ENCODE measurements around the gene CCNJL.

GRCh38 chr5:160349935-160350303, 37.6 kb upstream of the CCNJL start:
- TF ChIP-seq POLR2A (IDR thresholded peaks at IDR 0.05): no peak
- TF ChIP-seq, protein P1, sequence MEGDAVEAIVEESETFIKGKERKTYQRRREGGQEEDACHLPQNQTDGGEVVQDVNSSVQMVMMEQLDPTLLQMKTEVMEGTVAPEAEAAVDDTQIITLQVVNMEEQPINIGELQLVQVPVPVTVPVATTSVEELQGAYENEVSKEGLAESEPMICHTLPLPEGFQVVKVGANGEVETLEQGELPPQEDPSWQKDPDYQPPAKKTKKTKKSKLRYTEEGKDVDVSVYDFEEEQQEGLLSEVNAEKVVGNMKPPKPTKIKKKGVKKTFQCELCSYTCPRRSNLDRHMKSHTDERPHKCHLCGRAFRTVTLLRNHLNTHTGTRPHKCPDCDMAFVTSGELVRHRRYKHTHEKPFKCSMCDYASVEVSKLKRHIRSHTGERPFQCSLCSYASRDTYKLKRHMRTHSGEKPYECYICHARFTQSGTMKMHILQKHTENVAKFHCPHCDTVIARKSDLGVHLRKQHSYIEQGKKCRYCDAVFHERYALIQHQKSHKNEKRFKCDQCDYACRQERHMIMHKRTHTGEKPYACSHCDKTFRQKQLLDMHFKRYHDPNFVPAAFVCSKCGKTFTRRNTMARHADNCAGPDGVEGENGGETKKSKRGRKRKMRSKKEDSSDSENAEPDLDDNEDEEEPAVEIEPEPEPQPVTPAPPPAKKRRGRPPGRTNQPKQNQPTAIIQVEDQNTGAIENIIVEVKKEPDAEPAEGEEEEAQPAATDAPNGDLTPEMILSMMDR (IDR thresholded peaks at IDR 0.05): no peak

All from body of pancreas (tissue), 4 donors.